ENCODE results near the gene CDK6.
"Not testable (repeated sequence)": the region's sequence is repeated elsewhere in the genome, so short reads cannot be mapped to it uniquely, and the experiment has no call there.

The CDK6 gene

GRCh38 chr7:92604517-92604916, 231.9 kb downstream of the CDK6 start:
- DNase-seq (ENCODE audit: low read depth in 1 of 2, low spot score in 1 of 2), result not testable (repeated sequence)

GRCh38 chr7:92603089-92603445, 233.3 kb downstream of the CDK6 start:
- DNase-seq (ENCODE audit: low read depth in 1 of 2, low spot score in 1 of 2), result no peak

GRCh38 chr7:92602352-92603088, 233.9 kb downstream of the CDK6 start:
- no peak for DNase-seq (ENCODE audit: low read depth in 1 of 2, low spot score in 1 of 2)

GRCh38 chr7:92598310-92598981, 237.9 kb downstream of the CDK6 start:
- DNase-seq (ENCODE audit: low read depth in 1 of 2, low spot score in 1 of 2), result no peak

GRCh38 chr7:92595281-92595680, 241.1 kb downstream of the CDK6 start:
- DNase-seq (ENCODE audit: low read depth in 1 of 2, low spot score in 1 of 2), result no peak

GRCh38 chr7:92594746-92595145, 241.6 kb downstream of the CDK6 start:
- no peak for DNase-seq (ENCODE audit: low read depth in 1 of 2, low spot score in 1 of 2)

- no peak for DNase-seq (ENCODE audit: low read depth in 1 of 2, low spot score in 1 of 2)
Measured at GRCh38 chr7:92590711-92591310, 245.6 kb downstream of the CDK6 start.

GRCh38 chr7:92589056-92589455, 247.3 kb downstream of the CDK6 start:
- DNase-seq (ENCODE audit: low read depth in 1 of 2, low spot score in 1 of 2), result no peak

GRCh38 chr7:92588561-92588960, 247.8 kb downstream of the CDK6 start:
- no peak for DNase-seq (ENCODE audit: low read depth in 1 of 2, low spot score in 1 of 2)

- DNase-seq (ENCODE audit: low read depth in 1 of 2, low spot score in 1 of 2), result no peak
Measured at GRCh38 chr7:92586841-92587240, 249.5 kb downstream of the CDK6 start.

- no peak for DNase-seq (ENCODE audit: low read depth in 1 of 2, low spot score in 1 of 2)
Measured at GRCh38 chr7:92586403-92586802, 250.0 kb downstream of the CDK6 start.

- no peak for DNase-seq (ENCODE audit: low read depth in 1 of 2, low spot score in 1 of 2)
Measured at GRCh38 chr7:92584953-92585352, 251.4 kb downstream of the CDK6 start.

GRCh38 chr7:92582948-92583347, 253.4 kb downstream of the CDK6 start:
- no peak for DNase-seq (ENCODE audit: low read depth in 1 of 2, low spot score in 1 of 2)

GRCh38 chr7:92576296-92576695, 260.1 kb downstream of the CDK6 start:
- DNase-seq (ENCODE audit: low read depth in 1 of 2, low spot score in 1 of 2), result no peak

GRCh38 chr7:92569137-92569536, 267.2 kb downstream of the CDK6 start:
- DNase-seq (ENCODE audit: low read depth in 1 of 2, low spot score in 1 of 2), result no peak

GRCh38 chr7:92567460-92567859, 268.9 kb downstream of the CDK6 start:
- no peak for DNase-seq (ENCODE audit: low read depth in 1 of 2, low spot score in 1 of 2)

- no peak for DNase-seq (ENCODE audit: low read depth in 1 of 2, low spot score in 1 of 2)
Measured at GRCh38 chr7:92563345-92563744, 273.0 kb downstream of the CDK6 start.

- no peak for DNase-seq (ENCODE audit: low read depth in 1 of 2, low spot score in 1 of 2)
Measured at GRCh38 chr7:92560602-92561001, 275.8 kb downstream of the CDK6 start.

GRCh38 chr7:92557808-92558362, 278.5 kb downstream of the CDK6 start:
- no peak for DNase-seq (ENCODE audit: low read depth in 1 of 2, low spot score in 1 of 2)

- DNase-seq (ENCODE audit: low read depth in 1 of 2, low spot score in 1 of 2), result no peak
Measured at GRCh38 chr7:92557249-92557648, 279.1 kb downstream of the CDK6 start.
